ENCODE results near the gene MARCHF11. TPM values are rescaled to one million over a fixed set of nuclear protein-coding genes. Genes with fewer than 3 reads are reported as not detected.

The MARCHF11 gene
- total RNA-seq, 1 donor from 2014 or later, result 3.6 TPM

- no peak for DNase-seq
Measured at GRCh38 chr5:16050414-16050813, 129.2 kb downstream of the MARCHF11 start.

GRCh38 chr5:16049761-16050160 is 129.8 kb downstream of the MARCHF11 start:
- DNase-seq, result no peak

- DNase-seq, result no peak
Measured at GRCh38 chr5:16048132-16048531, 131.5 kb downstream of the MARCHF11 start.

- no peak for DNase-seq
Measured at GRCh38 chr5:16043349-16043965, 136.1 kb downstream of the MARCHF11 start.

GRCh38 chr5:16037121-16037845 is 142.3 kb downstream of the MARCHF11 start:
- DNase-seq, result no peak

GRCh38 chr5:16034319-16035001 is 145.1 kb downstream of the MARCHF11 start:
- no peak for DNase-seq

GRCh38 chr5:16033187-16033925 is 146.2 kb downstream of the MARCHF11 start:
- DNase-seq, result no peak

- no peak for DNase-seq
Measured at GRCh38 chr5:16028708-16029107, 150.9 kb downstream of the MARCHF11 start.

- DNase-seq, result no peak
Measured at GRCh38 chr5:16025681-16026080, 153.9 kb downstream of the MARCHF11 start.

GRCh38 chr5:16018970-16019369 is 160.6 kb downstream of the MARCHF11 start:
- DNase-seq, result no peak

GRCh38 chr5:16017720-16018119 is 161.9 kb downstream of the MARCHF11 start:
- DNase-seq, result no peak

Small RNA genes lying within 50 kb of the gene (small RNA-seq; reads per million reads assigned to genes)
- gene RNA5SP178, result not detected
